ENCODE results near the gene RASGEF1C. TPM values are rescaled to one million over a fixed set of nuclear protein-coding genes. Genes with fewer than 3 reads are reported as not detected.

RASGEF1C gene
- total and polyA plus RNA-seq, 8 donors = 0.09 to 0.38 TPM; not detected in 6

DNA sequence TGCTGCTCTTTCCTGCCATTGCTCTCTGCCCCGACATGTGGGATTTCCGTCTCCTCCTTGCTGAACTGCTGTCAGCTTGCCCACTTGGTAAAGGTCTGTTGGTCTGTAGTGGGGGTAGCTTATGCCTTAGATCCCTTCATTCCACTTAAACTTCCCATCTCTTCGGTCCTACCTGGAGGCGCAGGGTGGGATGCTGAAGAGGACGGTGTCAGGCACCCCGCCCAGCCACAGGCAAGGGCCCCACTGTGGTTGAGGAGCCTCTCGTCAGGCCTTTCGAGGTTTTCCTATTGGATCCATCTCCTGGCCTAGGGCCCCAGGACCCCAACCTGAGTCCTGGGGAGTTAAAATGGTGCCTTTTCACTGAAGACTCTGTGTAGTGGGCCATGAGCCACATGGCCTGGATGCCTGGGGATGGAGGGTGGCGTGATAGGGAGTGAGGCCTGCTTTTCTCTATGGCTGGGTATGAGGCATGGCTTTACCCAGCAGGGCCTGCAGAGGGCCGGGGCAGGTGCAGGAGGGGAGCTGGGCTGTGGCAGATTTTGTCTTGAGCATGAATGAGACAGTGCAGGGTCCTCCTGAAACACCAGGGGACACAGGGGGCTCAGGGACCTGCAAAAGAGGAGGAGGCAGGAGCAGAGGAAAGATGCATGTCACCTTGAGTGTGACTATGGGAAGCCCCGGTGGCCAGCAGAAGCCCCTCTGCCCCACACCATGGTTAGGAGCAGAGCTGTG lies 111.7 kb downstream of the RASGEF1C start:
- Histone ChIP-seq H3K27me3 (no peaks in the 10 kb centered on the region), H3K4me3 (no peak overlapping the region), H3K27ac (no peak overlapping the region), H3K36me3 (no peaks in the 10 kb centered on the region), H3K4me1 (no peaks in the 10 kb centered on the region), H3K9me3 (no peaks in the 10 kb centered on the region)
- FAIRE-seq (no peak), DNase-seq (no peak), ATAC-seq (no peak)
- 87 to 89% methylated on average over 11 of the region's 11 CpGs for WGBS, 2 donors
- TF ChIP-seq, protein P1, sequence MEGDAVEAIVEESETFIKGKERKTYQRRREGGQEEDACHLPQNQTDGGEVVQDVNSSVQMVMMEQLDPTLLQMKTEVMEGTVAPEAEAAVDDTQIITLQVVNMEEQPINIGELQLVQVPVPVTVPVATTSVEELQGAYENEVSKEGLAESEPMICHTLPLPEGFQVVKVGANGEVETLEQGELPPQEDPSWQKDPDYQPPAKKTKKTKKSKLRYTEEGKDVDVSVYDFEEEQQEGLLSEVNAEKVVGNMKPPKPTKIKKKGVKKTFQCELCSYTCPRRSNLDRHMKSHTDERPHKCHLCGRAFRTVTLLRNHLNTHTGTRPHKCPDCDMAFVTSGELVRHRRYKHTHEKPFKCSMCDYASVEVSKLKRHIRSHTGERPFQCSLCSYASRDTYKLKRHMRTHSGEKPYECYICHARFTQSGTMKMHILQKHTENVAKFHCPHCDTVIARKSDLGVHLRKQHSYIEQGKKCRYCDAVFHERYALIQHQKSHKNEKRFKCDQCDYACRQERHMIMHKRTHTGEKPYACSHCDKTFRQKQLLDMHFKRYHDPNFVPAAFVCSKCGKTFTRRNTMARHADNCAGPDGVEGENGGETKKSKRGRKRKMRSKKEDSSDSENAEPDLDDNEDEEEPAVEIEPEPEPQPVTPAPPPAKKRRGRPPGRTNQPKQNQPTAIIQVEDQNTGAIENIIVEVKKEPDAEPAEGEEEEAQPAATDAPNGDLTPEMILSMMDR (IDR thresholded peaks at IDR 0.05) = no peak
- intact Hi-C loops (cut with DNase I) = loop anchor here in 1 of 3 donors (10.0 kb wide), 1 partner anchor 113 kb away; no protein-coding TSS in a partner anchor

DNA sequence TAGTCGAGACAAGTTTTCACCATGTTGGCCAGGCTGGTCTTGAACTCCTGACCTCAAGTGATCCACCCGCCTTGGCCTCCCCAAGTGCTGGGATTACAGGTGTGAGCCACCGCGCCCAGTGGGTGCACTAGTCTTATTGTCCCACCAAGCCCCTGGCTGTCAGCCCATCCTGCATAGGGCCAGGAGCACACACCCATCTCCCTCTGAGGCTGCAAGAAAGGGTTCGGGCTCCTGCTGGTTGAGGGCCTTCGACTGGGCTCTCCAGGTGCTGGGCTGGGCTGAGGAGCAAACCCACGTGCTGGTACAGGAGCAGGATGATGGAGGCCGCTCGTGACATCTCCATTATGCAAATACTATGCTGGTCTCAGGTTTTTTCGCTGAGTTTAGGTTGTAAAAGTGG lies 112.4 kb downstream of the RASGEF1C start:
- H3K27me3 ChIP-seq = no peaks in the 10 kb centered on the region
- H3K9me3 ChIP-seq = no peaks in the 10 kb centered on the region
- H3K4me3 ChIP-seq = no peak overlapping the region
- ATAC-seq = no peak
- DNase-seq = no peak
- WGBS, 2 donors = 83 to 91% methylated on average over 10 of the region's 10 CpGs
- TF ChIP-seq, protein P1 (IDR thresholded peaks at IDR 0.05) = no peak
- no peak overlapping the region for H3K27ac ChIP-seq
- no peaks in the 10 kb centered on the region for H3K4me1 ChIP-seq
- H3K36me3 ChIP-seq = no peaks in the 10 kb centered on the region
- FAIRE-seq = no peak
- intact Hi-C loops (cut with DNase I) = loop anchor here in 1 of 3 donors (10.0 kb wide), 1 partner anchor 112 kb away; no protein-coding TSS in a partner anchor

DNA sequence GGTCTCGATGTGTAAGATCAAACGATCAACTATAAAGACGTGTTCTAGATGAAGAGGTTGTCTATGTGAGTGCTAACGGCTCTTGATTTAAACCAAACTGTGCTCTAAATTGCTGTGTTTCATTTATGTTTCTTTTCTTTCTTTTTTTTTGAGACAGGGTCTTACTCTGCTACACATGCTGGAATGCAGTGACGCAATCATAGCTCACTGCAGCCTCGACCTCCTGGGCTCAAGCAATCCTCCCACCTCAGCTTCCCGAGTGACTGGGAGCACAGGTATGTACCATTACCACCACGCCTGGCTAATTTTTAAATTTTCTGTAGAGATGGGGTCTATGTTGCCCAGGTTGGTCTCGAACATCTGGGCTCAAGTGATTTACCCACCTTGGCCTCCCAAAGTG lies 113.5 kb downstream of the RASGEF1C start:
- TF ChIP-seq, protein P1 (IDR thresholded peaks at IDR 0.05) = no peak
- peaks cover 0 to 4% (median 3%) of the 10 kb centered on the region in 3 donors for H3K4me1 ChIP-seq
- FAIRE-seq (no peak), ATAC-seq (no peak), DNase-seq (no peak)
- H3K9me3 ChIP-seq = no peaks in the 10 kb centered on the region
- WGBS, 2 donors = 76 to 77% methylated on average over 9 of the region's 9 CpGs
- H3K27me3 ChIP-seq = no peaks in the 10 kb centered on the region
- no peak overlapping the region for H3K4me3 ChIP-seq
- no peaks in the 10 kb centered on the region for H3K36me3 ChIP-seq
- intact Hi-C loops (cut with DNase I) = loop anchor here in 1 of 3 donors (10.0 kb wide), 1 partner anchor 111 kb away; no protein-coding TSS in a partner anchor
- H3K27ac ChIP-seq = no peak overlapping the region

DNA sequence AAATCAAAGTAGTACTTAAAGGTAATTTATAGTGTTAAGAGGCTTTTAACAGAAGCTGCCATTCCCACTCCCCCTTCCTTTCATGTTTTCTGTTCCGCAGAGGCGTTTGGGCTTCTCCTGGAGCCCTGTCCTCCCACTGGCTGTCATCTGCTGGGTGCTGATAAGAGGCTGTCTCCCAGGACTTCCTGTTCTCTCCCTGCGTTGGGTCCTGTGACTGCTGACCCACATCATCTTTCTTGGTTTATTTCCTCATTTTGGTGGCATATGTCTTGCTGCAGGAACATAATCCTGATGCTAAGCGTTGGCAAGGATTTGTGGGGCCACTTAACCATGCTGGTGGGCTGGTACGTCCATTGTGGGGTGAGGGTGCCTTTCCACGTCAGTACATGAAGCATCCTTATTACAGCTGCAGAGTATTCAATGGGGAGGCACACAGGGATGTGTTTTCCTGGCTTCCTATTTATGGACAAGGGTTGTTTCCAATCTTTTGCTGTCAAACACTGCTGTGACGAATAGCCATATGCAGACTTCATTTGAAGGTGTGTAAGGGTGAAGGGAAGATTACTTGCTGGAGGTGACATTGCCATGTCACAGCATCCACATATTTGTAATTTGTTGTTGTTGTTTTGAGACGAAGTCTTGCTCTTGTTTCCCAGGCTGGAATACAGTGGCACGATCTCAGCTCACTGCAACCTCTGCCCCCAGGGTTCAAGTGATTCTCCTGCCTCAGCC lies 115.2 kb downstream of the RASGEF1C start:
- DNase-seq (peak in 1 of 6 donors; percentile 47), FAIRE-seq (no peak), ATAC-seq (peak in 1 of 4 donors; percentile 28)
- Histone ChIP-seq H3K27me3 (no peaks in the 10 kb centered on the region), H3K27ac (peak overlapping the region in 1 of 4 donors; percentile 1), H3K4me1 (peaks cover 0 to 4% (median 3%) of the 10 kb centered on the region in 3 donors), H3K9me3 (no peaks in the 10 kb centered on the region), H3K4me3 (no peak overlapping the region), H3K36me3 (no peaks in the 10 kb centered on the region)
- intact Hi-C loops (cut with DNase I) = loop anchor here in 1 of 3 donors (10.0 kb wide), 1 partner anchor 109 kb away; no protein-coding TSS in a partner anchor
- WGBS, 2 donors = 74 to 81% methylated on average over 9 of the region's 9 CpGs
- TF ChIP-seq, protein P1 (IDR thresholded peaks at IDR 0.05) = no peak
